GM21619 (cell line): ENCODE results near the gene TBC1D17.
A peak's percentile ranks its signal among the peaks of the same experiment; 100 is the strongest.

Source experiments
- ATAC-seq: cut with Tn5 transposase; IDR thresholded peaks from one replicate; pipeline ENCODE4 v1.9.1; 2021; ENCODE audit not compliant: unreplicated experiment

Gene TBC1D17

GRCh38 chr19:49847731-49848696, 29.5 kb upstream of the TBC1D17 start:
- no peak for ATAC-seq

GRCh38 chr19:49848938-49849337, 28.6 kb upstream of the TBC1D17 start:
- ATAC-seq = no peak

GRCh38 chr19:49849433-49850220, 27.9 kb upstream of the TBC1D17 start:
- no peak for ATAC-seq

- no peak for ATAC-seq
Measured at GRCh38 chr19:49850221-49850486, 27.3 kb upstream of the TBC1D17 start.

- peak; percentile 61 for ATAC-seq
Measured at GRCh38 chr19:49850487-49851342, 26.8 kb upstream of the TBC1D17 start, which contains the start of gene PTOV1. TSS of gene PTOV1 (plus strand) at chr19:49851159.

DNA sequence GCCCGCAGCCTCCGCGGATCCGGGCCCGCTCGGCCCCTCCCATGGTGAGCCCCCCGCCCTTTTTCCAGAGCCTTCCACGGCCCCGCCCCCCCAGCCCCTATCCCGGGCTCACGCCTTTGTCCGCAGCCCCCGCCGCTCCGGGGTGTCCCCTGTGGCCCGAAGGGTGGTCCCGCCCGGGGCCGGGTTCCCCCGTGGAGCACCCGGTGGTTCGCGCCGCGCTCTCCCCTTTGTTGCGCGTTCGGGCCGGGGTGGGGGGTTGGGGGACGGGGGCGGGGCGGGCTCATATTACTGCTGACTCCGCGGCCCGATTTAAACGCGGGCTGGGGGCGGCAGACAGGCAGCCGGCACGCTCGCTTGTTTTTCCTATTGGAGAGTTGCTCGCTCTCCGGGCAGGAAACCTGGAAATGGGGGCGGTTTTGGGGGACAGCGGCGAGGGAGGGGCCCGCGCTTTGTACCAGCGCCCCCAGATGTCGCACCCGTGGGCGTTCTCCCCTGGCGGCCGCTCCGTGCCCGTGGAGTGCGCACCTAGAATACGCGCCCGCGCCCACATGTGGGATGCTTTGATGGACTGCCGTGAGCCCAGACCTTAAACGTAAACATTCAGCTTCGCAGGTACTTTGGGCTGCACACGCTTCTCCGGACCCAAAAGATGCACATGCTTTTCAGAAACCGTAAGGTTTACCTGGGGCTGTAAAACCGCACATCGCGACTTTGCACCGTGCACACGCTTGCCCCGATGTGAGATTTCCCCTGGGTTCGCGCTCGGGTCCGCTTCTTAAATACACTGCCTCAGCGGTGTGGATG, 25.8 kb upstream of the TBC1D17 start:
- no peak for ATAC-seq

DNA sequence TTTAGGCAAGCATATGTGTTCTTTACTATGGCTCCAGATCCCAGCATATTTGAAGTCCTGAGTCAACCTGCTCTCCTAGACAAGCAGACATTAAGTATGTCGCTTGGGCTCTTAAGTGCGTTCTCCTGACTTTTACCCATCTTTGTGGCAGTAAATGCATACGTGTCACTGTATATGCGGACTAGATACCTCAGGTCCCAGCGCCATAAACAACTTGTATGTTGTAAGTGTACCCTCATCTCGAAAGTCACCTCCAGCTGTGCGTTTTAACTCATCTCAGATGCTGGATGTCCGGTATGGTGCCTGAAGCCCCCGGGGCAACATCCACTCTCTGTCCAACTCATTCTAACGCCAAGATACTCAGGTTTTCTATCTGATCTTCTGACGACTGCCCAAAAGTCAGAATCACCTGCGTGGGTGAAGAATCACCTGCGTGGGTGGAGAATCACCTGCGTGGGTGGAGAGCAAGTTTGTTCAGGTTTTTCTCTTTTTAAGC, 24.8 kb upstream of the TBC1D17 start:
- no peak for ATAC-seq

GRCh38 chr19:49853852-49854377, 23.6 kb upstream of the TBC1D17 start:
- no peak for ATAC-seq

DNA sequence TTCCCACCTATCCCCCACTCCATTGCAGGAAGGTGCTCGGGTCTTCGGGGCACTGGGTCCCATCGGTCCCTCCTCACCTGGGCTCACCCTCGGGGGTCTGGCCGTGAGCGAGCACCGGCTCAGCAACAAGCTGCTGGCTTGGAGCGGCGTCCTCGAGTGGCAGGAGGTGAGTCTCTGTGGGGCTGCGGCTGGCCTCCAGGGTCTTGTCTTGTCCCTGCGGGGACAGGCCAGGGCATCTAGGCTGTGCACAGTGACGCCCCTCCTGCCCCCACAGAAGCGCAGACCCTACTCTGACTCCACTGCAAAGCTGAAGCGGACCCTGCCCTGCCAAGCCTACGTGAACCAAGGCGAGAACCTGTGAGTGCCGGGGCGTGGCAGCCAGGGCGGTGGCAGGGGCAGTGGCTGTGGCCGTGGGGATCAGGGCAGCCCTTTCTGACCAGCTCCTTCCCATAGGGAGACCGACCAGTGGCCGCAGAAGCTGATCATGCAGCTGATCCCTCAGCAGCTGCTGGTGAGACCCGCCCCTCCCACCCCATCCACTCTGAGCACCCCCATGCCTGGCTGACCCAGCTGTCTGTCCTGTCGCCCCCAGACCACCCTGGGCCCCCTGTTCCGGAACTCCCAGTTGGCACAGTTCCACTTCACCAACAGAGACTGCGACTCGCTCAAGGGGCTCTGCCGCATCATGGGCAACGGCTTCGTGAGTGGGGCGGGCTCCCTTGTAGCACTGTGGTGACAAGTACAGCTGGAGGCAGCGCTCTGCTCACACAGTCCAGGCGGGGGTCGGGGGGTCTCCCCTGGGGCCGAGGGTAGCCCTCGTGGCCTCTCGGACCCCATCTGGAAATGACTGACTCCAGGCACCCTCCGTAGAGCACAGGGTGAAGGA, 22.9 kb upstream of the TBC1D17 start:
- ATAC-seq = no peak

- ATAC-seq = no peak
Measured at GRCh38 chr19:49855277-49855675, 22.2 kb upstream of the TBC1D17 start.

DNA sequence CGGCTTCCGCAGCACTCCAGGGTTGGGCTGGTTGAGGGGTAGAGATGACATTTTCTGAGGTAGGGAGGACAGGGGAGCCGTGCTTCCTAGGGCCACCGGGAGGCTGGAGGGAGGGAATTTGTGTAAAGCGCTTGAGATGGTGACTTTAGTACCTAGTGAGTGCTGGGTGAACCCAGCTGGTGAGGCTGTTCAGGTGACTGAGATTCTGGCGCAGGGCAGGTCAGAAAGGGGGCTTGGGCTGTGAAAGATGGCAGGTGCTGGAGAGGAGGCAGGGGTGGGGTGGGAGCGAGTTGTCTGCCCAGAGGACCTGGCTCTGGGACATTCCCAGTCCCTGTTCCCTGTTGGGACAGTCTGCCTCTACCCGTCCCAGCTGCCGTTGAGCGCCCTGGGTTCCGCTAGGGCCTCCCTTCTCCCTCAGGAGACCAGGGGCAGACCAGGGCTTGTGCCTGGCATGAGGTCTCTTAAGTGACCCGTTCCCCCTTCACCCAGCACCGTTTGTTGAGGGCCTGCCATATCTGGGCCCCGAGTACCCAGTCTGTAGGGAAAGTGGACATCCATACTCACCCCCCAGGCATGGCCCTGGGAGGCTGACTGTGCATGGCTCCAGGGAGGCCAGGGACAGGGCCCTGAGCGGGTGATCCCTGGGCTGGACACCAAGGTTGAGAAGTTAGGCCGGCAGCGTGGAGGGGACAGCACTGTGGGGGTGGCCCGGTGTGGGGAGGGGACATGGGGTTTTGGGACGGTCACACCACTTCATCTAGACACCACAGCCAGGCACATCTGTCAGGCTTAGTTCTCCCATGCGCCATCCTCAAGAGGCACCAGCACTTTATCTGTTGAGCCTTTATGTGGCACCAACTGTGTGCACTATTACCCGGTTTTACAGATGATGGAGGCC, 21.6 kb upstream of the TBC1D17 start:
- no peak for ATAC-seq

DNA sequence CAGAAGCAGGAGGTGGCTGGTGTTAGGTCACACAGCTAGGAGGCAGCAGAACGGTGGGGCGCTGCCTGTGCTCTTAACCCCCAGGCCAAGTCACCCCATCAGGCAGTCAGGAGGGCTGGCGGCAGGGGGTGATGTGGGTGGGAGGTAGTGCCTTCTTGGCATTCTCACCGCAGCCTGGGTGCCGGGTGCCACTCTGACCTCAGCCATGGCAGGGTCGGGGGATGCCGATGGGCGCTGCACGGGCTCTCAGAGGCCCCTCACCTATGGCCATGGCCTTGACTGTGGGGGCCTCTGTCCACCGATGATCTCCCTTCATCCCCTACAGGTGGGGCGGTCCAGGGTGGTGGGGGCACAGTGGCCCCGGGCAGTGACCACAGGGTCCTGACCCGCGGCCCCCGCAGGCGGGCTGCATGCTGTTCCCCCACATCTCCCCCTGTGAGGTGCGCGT, 20.9 kb upstream of the TBC1D17 start:
- ATAC-seq = no peak

- ATAC-seq = no peak
Measured at GRCh38 chr19:49857061-49857837, 20.3 kb upstream of the TBC1D17 start.

GRCh38 chr19:49857838-49858087, 19.7 kb upstream of the TBC1D17 start:
- ATAC-seq = no peak

DNA sequence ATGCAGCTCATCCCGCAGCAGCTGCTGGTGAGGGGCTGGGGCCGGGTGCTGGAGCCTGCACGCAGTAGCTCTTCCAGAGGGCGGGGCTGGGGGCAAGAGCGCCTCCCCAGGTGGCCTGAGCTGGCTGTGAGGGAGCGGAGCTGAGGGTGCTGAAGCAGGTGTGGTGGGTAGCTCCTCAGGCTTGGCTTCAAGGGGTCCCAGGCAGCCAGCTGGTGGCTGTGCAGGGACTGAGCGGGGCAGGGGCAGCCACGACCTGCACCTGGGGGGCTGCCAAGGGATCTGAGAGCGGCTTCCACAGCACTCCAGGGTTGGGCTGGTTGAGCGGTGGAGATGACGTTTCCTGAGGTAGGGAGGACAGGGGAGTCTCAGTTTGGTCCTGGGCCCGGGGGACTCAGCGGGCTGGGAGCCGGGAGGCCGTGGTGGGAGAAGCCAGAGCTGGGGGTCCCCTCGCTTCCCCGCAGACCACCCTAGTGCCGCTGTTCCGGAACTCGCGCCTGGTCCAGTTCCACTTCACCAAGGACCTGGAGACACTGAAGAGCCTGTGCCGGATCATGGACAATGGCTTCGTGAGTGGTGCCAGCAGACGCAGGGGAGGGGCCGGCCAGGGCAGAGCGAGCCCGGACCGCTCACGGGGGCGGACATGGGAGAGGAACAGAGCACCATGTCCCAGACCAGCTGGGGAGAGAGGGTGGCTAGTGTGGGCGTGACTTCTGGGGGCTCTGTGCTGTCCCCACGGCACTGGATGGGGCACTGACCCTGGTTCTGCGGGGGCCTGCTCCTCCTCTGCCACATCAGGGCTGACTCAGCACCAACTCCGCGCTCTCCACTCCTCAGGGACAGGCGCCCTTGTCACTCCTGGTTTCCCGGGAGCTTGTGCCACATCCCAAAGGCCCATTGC, 19.2 kb upstream of the TBC1D17 start:
- no peak for ATAC-seq

DNA sequence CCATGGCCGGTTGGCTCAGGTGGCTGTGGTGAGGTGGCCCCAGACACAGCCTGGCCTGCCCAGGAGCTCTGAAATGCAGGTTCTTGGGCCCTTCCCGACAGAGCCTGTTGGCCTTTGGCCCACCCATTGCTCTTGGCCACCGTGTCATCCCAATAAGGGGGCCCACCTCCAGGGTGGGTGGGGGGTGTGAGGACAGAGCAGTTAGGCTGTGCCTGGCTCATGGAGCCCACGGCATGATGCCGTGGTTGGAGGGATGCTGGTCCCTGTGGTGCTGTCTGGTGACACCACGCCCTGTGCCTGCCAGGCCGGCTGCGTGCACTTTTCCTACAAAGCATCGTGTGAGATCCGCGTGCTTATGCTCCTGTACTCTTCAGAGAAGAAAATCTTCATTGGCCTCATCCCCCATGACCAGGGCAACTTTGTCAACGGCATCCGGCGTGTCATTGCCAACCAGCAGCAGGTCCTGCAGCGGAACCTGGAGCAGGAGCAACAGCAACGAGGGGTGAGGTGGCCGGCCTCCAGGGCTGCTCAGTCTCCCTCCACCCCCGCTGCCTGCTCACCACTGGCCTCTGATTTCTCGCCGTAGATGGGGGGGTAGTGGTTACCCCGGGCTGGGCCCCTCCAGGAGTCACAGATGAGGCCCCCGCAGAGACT, 17.7 kb upstream of the TBC1D17 start:
- ATAC-seq = no peak
